PC-3 (cell line): Measurements from ENCODE around the gene SARM1. TPM values are rescaled to one million over a fixed set of nuclear protein-coding genes. Genes with fewer than 3 reads are reported as not detected.

ENCODE experiments used
- ATAC-seq: fragments of 200-7000 bp; cut with Tn5 transposase; 2 replicates; pipeline ENCODE4 v1.9.1; 2020; ENCODE audit warnings: mild to moderate bottlenecking, moderate library complexity
- BruUV-seq: library from RNA; stranded (reverse); fragments of 400-500 nt; replicated peaks from 2 replicates; lab custom pipeline; 2021; lab: Mats Ljungman, UMichigan
- CTCF ChIA-PET: fragments of 300-600 bp; sonication (Branson Sonifier 250); formaldehyde crosslinking; loops from one replicate; lab custom pipeline; 2022; ENCODE audit warnings: antibody characterized with exemption; lab: Charles Lee
- POLR2A ChIA-PET: fragments of 300-600 bp; sonication (Branson Sonifier 250); formaldehyde crosslinking; loops from one replicate; lab custom pipeline; 2022; ENCODE audit warnings: antibody characterized with exemption; ENCODE audit not compliant: unreplicated experiment; lab: Charles Lee
- DNase-seq: peaks from one replicate; pipeline ENCODE4 v3.0.0-alpha.2; 2015
- H2AFZ ChIP-seq: fragments of 300-600 bp; sonication (generic); 2 replicates; pipeline ENCODE4 v1.6.0; 2016; ENCODE audit warnings: antibody characterized with exemption, low read length
- H3F3A ChIP-seq: fragments of 300-600 bp; sonication (generic); one replicate; pipeline ENCODE4 v1.6.0; 2017; ENCODE audit warnings: antibody characterized with exemption, low read length, control low read depth, mild to moderate bottlenecking; ENCODE audit not compliant: unreplicated experiment
- H3K27ac ChIP-seq: fragments of 300-600 bp; sonication (generic); 2 replicates; pipeline ENCODE4 v1.5.1; 2016; ENCODE audit warnings: mild to moderate bottlenecking, low read length
- H3K27me3 ChIP-seq: fragments of 300-600 bp; sonication (generic); 2 replicates; pipeline ENCODE4 v1.6.1; 2016; ENCODE audit warnings: low read length, mixed read lengths
- H3K36me3 ChIP-seq: fragments of 300-600 bp; sonication (generic); 2 replicates; pipeline ENCODE4 v1.6.1; 2016; ENCODE audit warnings: low read depth, mixed run types, low read length, mixed read lengths
- H3K4me1 ChIP-seq: fragments of 300-600 bp; sonication (generic); 2 replicates; pipeline ENCODE4 v1.5.1; 2016; ENCODE audit warnings: low read length; ENCODE audit not compliant: insufficient read depth
- H3K4me2 ChIP-seq: fragments of 300-600 bp; sonication (generic); 2 replicates; pipeline ENCODE4 v1.6.0; 2016; ENCODE audit warnings: low read length
- H3K4me3 ChIP-seq: fragments of 300-600 bp; sonication (generic); 2 replicates; pipeline ENCODE4 v1.5.1; 2016; ENCODE audit warnings: mild to moderate bottlenecking, low read length, mixed read lengths
- H3K79me2 ChIP-seq: fragments of 300-600 bp; sonication (generic); 2 replicates; pipeline ENCODE4 v1.6.1; 2017; ENCODE audit warnings: low read length, mixed read lengths
- H3K9ac ChIP-seq: fragments of 300-600 bp; sonication (generic); 2 replicates; pipeline ENCODE4 v1.6.0; 2016; ENCODE audit warnings: mild to moderate bottlenecking, low read length
- H3K9me2 ChIP-seq: fragments of 300-600 bp; sonication (generic); replicated peaks from 2 replicates; pipeline ENCODE4 v1.6.1; 2016; ENCODE audit warnings: mixed run types, low read length, mixed read lengths
- H3K9me3 ChIP-seq: fragments of 300-600 bp; sonication (generic); 2 replicates; pipeline ENCODE4 v1.6.1; 2016; ENCODE audit warnings: low read length, mixed read lengths
- H4K20me1 ChIP-seq: fragments of 300-600 bp; sonication (generic); 2 replicates; pipeline ENCODE4 v1.6.1; 2016; ENCODE audit warnings: low read length, mixed read lengths
- CTCF ChIP-seq: fragments of 300-600 bp; sonication (generic); conservative IDR thresholded peaks from 2 replicates; pipeline ENCODE4 v1.5.1; 2017; ENCODE audit warnings: antibody characterized with exemption, low read depth, mild to moderate bottlenecking, low read length
- EZH2 ChIP-seq: fragments of 300-600 bp; sonication (generic); IDR thresholded peaks from one replicate; pipeline ENCODE4 v1.6.1; 2017; ENCODE audit warnings: antibody characterized with exemption, mild to moderate bottlenecking, low read length; ENCODE audit not compliant: unreplicated experiment
- EZH2phosphoT487 ChIP-seq: fragments of 300-600 bp; sonication (generic); IDR thresholded peaks from 2 replicates; pipeline ENCODE4 v1.6.1; 2018; ENCODE audit warnings: mild to moderate bottlenecking, antibody characterized with exemption, low read length, borderline replicate concordance
- intact Hi-C: fragments of 100-400 bp; cut with micrococcal nuclease; formaldehyde crosslinking; loops from 2 replicates; pipeline ENCODE4 v1.9.0; 2023
- total RNA-seq: library from RNA; depleted of rRNA; stranded (reverse); fragments of >200 nt; gene quantifications from 2 replicates; pipeline ENCODE4 v1.2.3, GENCODE V29; 2014

The SARM1 gene
- total RNA-seq, 1 experiment from 2014 or later = 6.7 TPM

- DNase-seq (no peak), ATAC-seq (no peak)
- ChIA-PET CTCF (no interaction called here), POLR2A (no interaction called here)
- Histone ChIP-seq H3K4me3 (no peak overlapping the region), H3K27ac (no peak overlapping the region), H3K79me2 (no peaks in the 10 kb centered on the region), H3K4me1 (no peaks in the 10 kb centered on the region), H3K36me3 (no peaks in the 10 kb centered on the region), H3K4me2 (no peak overlapping the region), H4K20me1 (no peaks in the 10 kb centered on the region), H3K9ac (no peak overlapping the region), H3K9me2 (no peaks in the 10 kb centered on the region), H2AFZ (no peak overlapping the region), H3K9me3 (no peaks in the 10 kb centered on the region), H3F3A (no peaks in the 10 kb centered on the region), H3K27me3 (no peaks in the 10 kb centered on the region)
- intact Hi-C loops = no loop called here
- no TSS peak for BruUV-seq
- TF ChIP-seq EZH2 = no peak
- TF ChIP-seq EZH2phosphoT487 = no peak
- TF ChIP-seq CTCF = no peak
These were observed 2.4 kb upstream of the SARM1 start for GRCh38 chr17:28368915-28369683.

- no peaks in the 10 kb centered on the region for H4K20me1 ChIP-seq
- H3F3A ChIP-seq = no peaks in the 10 kb centered on the region
- no peaks in the 10 kb centered on the region for H3K79me2 ChIP-seq
- no TSS peak for BruUV-seq
- no peak overlapping the region for H2AFZ ChIP-seq
- ATAC-seq (no peak), DNase-seq (no peak)
- no peak for TF ChIP-seq CTCF
- no peak for TF ChIP-seq EZH2phosphoT487
- no peaks in the 10 kb centered on the region for H3K27me3 ChIP-seq
- no peaks in the 10 kb centered on the region for H3K9me2 ChIP-seq
- CTCF ChIA-PET = interaction anchor here (0.6 kb wide), 1 partner anchor 25 kb away, joined by 3 read pairs; no protein-coding TSS in a partner anchor
- POLR2A ChIA-PET = interaction anchor here (0.6 kb wide), 1 partner anchor 46 kb away, joined by 3 read pairs; no protein-coding TSS in a partner anchor
- no peaks in the 10 kb centered on the region for H3K9me3 ChIP-seq
- intact Hi-C loops = no loop called here
- no peaks in the 10 kb centered on the region for H3K36me3 ChIP-seq
- H3K4me2 ChIP-seq = no peak overlapping the region
- no peak overlapping the region for H3K9ac ChIP-seq
- no peak overlapping the region for H3K27ac ChIP-seq
- H3K4me3 ChIP-seq = no peak overlapping the region
- H3K4me1 ChIP-seq = no peaks in the 10 kb centered on the region
These were observed 1.8 kb upstream of the SARM1 start for GRCh38 chr17:28369684-28370034.
